HG03066 (cell line): ENCODE measurements around the gene CNOT3.
"Not testable (repeated sequence)": the region's sequence is repeated elsewhere in the genome, so short reads cannot be mapped to it uniquely, and the experiment has no call there.

ENCODE experiments used
- ATAC-seq: cut with Tn5 transposase; IDR thresholded peaks from one replicate; pipeline ENCODE4 v1.9.1; 2021; ENCODE audit warnings: low read depth; ENCODE audit not compliant: unreplicated experiment

Gene CNOT3

DNA sequence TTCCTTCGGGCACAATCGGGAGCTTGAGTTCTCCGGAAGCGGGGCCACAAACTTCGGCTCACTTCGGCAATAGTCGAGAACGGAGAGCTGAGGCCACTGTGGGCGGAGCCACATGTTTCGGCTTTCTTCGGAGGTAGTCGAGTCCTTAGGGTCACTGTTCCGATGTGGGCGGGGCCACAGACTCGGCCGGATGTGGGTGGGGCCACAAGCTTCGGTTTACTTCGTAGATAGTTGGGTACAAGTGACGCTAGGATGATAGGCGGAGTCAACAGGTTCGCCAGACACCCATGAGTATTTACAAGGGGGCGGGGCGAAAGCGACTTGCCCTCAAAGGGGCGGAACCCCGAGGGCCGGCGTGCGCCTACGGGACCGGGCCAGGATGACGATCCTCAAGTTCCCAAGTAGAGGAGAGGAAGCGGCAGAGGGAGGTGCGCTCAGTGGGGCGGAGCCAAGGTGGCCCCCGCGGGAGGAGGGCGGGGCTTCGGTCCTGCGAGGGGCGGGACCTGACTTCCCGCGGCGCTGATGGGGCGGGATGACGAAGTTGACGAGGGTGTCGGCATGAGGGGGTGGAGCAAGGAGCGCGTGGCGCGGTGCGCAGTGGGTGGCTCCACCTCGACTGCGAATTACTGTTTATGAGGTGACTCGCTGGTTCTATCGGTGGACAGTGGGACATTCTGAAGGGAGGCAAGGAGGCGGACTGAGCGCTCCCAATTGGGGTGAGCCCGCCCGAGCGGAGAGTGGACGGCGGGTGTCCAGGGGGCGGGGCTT is 52.4 kb downstream of the CNOT3 start:
- peak; percentile 42 for ATAC-seq

DNA sequence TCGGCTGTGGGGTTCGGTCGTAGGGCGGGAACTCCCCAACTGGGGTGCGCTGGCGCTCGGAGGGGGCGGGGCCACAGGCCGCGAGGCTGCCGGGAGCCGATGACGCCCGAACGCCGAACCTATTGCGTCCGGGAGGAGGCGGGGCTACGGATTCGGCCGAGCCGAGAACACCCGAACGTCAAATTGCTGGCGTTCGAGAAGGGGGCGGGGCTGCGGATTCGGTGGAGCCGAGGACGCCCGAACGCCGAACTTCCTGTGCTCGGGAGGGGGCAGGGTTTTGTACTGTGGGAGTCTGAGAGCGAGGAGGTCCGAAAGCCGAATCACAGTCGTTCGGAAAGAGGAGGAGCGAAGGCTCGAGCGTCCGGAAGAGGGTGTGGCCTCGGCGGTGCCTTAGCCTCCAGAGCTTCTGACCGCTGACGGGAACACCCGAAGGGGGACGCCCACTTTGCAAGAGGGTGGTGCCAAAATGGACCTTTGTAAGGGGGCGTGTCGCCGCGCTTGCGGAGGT is 53.0 kb downstream of the CNOT3 start:
- peak; percentile 46 for ATAC-seq

DNA sequence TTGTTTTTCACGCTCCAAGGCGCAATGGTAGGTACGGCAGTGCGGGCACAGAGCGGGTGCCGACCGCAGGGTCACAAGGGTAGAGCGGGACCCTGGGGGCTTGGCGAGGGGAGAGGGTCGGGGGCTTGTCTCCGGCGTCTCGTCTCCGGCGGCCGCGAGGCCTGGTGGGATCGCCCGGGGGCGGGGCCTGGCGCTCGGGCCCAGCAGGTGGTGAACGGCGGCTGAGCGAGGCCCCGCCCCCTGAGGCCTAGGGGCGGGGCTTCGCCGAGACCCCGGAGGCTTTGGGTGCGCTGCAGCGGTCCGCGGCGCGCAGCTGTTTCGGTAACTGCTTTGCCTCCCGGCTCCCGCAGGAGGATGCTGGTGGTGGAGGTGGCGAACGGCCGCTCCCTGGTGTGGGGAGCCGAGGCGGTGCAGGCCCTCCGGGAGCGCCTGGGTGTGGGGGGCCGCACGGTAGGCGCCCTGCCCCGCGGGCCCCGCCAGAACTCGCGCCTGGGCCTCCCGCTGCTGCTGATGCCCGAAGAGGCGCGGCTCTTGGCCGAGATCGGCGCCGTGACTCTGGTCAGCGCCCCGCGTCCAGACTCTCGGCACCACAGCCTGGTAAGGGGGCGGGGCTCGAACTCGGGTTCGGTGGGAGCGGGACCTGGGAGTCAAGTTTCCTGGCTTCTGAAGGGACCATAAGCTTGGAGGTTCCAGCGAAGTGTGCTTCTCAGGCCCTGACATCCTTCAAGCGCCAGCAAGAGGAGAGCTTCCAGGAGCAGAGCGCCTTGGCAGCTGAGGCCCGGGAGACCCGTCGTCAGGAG is 53.6 kb downstream of the CNOT3 start, which contains the start of gene TSEN34:
TSS of gene TSEN34 (plus strand) at position 298 of the 800 bp plus-strand sequence. CDS start at position 355, 57 bp downstream.
- ATAC-seq, result peak; percentile 21

DNA sequence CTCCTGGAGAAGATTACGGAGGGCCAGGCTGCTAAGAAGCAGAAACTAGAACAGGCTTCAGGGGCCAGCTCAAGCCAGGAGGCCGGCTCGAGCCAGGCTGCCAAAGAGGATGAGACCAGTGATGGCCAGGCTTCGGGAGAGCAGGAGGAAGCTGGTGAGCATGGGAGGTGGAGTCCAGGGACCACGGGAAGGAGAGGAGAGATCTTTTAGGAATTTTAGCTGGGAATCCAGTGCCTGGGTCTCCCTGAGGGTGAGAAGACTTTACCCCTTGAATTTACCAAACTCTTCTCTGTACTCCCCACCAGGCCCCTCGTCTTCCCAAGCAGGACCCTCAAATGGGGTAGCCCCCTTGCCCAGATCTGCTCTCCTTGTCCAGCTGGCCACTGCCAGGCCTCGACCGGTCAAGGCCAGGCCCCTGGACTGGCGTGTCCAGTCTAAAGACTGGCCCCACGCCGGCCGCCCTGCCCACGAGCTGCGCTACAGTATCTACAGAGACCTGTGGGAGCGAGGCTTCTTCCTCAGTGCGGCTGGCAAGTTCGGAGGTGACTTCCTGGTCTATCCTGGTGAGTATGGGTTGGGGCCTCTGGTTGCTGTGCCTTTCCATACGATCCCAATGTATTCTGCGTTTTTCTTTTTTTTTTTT is 54.4 kb downstream of the CNOT3 start:
- no peak for ATAC-seq

DNA sequence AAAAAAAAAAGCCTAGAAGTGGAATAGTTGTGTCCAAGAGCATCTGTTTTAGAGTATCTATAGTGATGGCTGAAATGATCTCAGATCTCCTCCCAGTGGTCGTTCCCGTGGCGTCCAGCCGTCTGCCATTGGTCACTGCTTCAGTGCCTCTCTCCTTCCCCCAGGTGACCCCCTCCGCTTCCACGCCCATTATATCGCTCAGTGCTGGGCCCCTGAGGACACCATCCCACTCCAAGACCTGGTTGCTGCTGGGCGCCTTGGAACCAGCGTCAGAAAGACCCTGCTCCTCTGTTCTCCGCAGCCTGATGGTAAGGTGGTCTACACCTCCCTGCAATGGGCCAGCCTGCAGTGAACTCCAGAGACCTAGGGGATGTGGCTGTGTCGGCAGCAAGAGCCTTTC is 55.4 kb downstream of the CNOT3 start:
- no peak for ATAC-seq

DNA sequence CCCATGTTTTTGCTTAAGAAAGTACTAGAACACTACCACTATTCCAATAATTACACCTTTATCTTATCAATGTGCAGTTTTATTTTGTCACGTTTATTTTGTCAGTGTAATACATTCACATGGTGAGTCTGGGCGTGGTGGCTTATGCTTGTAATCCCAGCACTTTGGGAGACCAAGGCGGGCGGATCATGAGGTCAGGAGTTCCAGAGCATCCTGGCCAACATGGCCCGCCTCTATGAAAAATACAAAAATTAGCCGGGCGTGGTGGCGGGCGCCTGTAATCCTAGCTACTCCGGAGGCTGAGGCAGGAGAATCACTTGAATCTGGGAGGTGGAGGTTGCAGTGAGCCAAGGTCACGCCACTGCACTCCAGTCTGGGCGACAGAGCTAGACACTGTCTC is 56.9 kb downstream of the CNOT3 start:
- not testable (repeated sequence) for ATAC-seq

DNA sequence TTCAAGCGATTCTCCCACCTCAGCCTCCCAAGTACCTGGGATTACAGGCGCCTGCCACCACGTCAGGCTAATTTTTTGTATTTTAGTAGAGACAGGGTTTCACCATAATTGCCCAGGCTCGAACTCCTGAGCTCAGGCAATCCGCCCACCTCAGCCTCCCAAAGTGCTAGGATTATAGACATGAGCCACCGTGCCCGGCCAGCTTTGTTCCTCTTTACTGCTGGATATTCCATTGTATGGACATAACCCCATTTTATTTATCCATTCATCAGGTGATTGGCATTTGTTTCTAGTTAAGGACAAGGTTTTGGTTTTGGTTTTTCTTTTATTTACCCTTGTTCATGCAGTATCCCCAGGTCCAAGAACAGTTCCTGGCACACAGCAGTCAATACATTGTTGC is 59.0 kb downstream of the CNOT3 start:
- no peak for ATAC-seq

DNA sequence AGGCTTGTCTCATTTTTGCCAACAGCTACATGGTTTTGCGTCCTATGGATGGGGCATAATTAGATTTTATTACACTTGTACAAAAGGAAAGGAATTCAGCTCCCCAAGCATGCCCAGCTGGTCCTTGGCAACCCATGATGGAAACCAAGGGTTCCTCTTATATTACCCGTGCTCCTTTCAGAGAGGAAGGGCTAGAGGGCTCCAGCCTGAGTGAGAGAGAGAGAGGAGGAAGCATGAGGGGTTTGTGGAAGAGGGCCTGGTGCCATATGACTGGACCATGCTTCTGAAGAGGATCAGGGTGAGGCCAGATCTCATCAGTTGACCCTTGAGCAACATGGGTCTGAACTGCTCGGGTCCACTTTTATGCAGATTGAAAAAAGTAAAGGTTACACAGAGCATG is 59.6 kb downstream of the CNOT3 start:
- ATAC-seq, result no peak

DNA sequence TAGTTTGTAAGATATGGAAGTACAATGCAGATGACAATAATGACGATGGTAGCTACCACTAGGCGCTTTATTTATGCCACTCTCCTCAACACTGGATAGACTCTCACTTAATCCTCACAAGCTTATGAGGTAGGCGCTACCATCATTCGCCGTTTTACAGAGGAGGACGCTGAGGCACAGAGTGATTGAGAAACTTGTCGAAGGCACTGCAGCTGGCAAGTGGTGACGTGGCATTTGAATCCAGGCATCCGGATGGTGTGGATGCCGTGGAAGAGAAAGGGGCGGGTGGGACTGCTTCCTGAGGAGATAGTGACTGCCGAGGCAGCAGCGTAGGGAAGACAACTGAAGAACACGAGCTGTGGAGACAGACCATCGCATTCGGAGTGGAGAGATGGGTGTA is 61.8 kb downstream of the CNOT3 start:
- no peak for ATAC-seq

DNA sequence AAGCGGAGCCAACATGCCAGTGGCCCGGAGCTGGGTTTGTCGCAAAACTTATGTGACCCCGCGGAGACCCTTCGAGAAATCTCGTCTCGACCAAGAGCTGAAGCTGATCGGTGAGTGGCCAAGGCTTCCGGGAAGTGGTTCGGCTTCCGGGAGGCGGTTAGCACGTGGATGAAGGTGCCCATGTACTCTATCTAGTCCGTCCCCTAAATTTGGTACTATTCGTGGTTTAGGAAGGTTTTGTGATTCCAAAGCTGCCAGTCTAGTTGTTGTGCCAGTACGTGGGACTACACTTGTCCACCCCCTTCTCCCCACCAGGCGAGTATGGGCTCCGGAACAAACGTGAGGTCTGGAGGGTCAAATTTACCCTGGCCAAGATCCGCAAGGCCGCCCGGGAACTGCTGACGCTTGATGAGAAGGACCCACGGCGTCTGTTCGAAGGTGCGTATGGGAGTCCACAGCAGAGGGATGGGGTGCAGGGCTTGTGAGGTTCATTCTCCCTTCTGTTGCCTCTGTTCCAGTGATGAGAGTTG is 63.7 kb downstream of the CNOT3 start:
- no peak for ATAC-seq

DNA sequence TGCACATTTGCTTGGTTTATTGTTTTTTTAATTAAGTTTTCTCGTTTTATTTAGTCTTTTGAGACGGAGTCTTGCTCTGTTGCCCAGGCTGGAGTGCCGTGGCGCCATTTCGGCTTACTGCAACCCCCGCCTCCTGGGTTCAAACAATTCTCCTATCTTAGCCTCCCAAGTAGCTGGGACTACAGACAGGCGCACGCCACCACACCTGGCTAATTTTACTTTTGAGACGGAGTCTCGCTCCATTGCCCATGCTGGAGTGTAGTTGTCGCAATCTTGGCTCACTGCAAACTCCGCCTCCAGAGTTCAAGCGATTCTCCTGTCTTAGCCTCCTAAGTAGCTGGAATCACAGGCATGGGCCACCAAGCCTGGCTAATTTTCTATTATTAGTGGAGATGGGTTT is 64.4 kb downstream of the CNOT3 start:
- ATAC-seq, result no peak

DNA sequence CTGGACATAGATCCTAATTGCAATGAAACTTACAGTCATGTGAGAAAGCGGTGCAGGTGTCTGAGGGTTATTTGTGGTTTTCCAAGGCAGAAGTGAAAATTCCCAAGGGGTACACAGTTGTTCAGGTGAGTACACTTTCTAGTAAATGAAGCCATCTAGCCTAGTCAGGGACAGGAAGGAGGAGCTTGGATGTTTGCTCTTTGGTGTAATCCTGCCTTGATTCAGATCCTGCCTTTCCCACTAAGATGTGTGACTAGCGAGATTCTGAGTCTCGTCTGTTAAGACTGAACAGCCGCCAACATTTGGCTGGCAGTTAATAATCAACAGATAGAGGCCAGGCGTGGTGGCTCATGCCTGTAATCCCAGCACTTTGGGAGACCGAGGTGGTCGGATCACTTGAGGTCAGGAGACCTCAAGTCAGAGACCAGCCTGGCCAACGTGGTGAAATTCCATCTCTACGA is 65.6 kb downstream of the CNOT3 start:
- no peak for ATAC-seq

DNA sequence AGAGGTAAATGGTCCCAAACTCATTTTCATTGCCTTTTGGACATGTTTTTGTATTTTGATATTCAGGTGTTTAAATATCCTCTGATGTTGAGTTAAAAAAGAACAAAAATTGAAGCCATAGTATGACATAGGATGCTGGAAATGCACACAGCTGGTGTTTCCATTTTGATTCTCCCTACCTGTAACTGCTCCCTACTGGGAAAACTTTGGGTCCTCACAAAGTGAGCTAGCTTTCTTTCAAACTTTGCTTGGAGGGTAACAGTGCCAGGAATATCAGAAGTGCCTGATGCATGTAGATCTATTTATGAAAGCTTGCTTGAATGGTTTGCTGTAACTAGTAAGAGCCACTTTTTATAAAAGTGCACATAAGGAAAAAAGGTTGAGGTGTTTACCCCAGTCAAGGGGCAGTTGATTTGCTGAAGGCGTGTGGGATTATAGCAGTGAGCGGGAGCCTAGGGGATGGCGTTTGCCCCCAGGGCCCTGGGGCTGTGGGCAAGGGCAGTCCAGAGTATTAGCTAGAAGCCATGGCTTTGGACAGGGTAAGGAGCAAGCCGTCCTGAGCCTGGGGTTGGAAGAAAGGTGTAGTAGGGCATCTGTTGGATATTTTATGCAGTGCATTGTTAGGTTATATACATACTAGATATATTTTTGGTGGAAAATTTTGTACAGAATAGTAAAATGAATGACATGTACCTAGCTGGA is 67.4 kb downstream of the CNOT3 start:
- no peak for ATAC-seq
